ENCODE results near the gene PRDM5. TPM values are rescaled to one million over a fixed set of nuclear protein-coding genes. Genes with fewer than 3 reads are reported as not detected.

The PRDM5 gene
- total RNA-seq, 1 experiment from 2014 or later, result 8.3 TPM

- DNase-seq, result no peak
- no TSS peak for BruUV-seq (replicated peaks)
- no peak overlapping the region for H3K4me3 Mint-ChIP-seq (ENCODE audit: low read depth, unreplicated experiment)
- TF ChIP-seq CTCF (IDR thresholded peaks at IDR 0.05; ENCODE audit: unreplicated experiment), result no peak
- intact Hi-C loops (cut with micrococcal nuclease; ENCODE audit: unreplicated experiment), result no loop called here
- no peaks in the 10 kb centered on the region for H3K27me3 Mint-ChIP-seq (ENCODE audit: unreplicated experiment)
- CTCF ChIA-PET, result interaction anchor here (0.6 kb wide), 1 partner anchor 45 kb away, joined by 3 read pairs; no protein-coding TSS in a partner anchor
- H3K36me3 Mint-ChIP-seq (ENCODE audit: insufficient read depth, unreplicated experiment), result no peaks in the 10 kb centered on the region
- no peaks in the 10 kb centered on the region for H3K9me3 Mint-ChIP-seq (ENCODE audit: low read depth, unreplicated experiment)
- no peak overlapping the region for H3K27ac Mint-ChIP-seq (ENCODE audit: unreplicated experiment)
- peaks cover 22% of the 10 kb centered on the region for H3K4me1 Mint-ChIP-seq (ENCODE audit: low read depth, unreplicated experiment)
These were observed 236.7 kb downstream of the PRDM5 start for GRCh38 chr4:120685756-120686278.

- H3K27ac Mint-ChIP-seq (ENCODE audit: unreplicated experiment), result peak overlapping the region; percentile 61
- BruUV-seq (replicated peaks), result no TSS peak
These were observed 238.5 kb downstream of the PRDM5 start for GRCh38 chr4:120683897-120684540.

GRCh38 chr4:120682981-120683380, 239.5 kb downstream of the PRDM5 start:
- H3K4me1 Mint-ChIP-seq (ENCODE audit: low read depth, unreplicated experiment), result peaks cover 22% of the 10 kb centered on the region
- intact Hi-C loops (cut with micrococcal nuclease; ENCODE audit: unreplicated experiment), result no loop called here
- TF ChIP-seq CTCF (IDR thresholded peaks at IDR 0.05; ENCODE audit: unreplicated experiment), result no peak
- no peaks in the 10 kb centered on the region for H3K9me3 Mint-ChIP-seq (ENCODE audit: low read depth, unreplicated experiment)
- no peaks in the 10 kb centered on the region for H3K27me3 Mint-ChIP-seq (ENCODE audit: unreplicated experiment)
- no peak overlapping the region for H3K4me3 Mint-ChIP-seq (ENCODE audit: low read depth, unreplicated experiment)
- DNase-seq, result no peak
- no peaks in the 10 kb centered on the region for H3K36me3 Mint-ChIP-seq (ENCODE audit: insufficient read depth, unreplicated experiment)
- BruUV-seq (replicated peaks), result no TSS peak
- peak overlapping the region; percentile 61 for H3K27ac Mint-ChIP-seq (ENCODE audit: unreplicated experiment)
- CTCF ChIA-PET, result no interaction called here

More at GRCh38 chr4:120683897-120684540, 238.5 kb downstream of the PRDM5 start:
- Mint-ChIP-seq H3K4me3 (ENCODE audit: low read depth, unreplicated experiment) (no peak overlapping the region), H3K9me3 (ENCODE audit: low read depth, unreplicated experiment) (no peaks in the 10 kb centered on the region), H3K27me3 (ENCODE audit: unreplicated experiment) (no peaks in the 10 kb centered on the region), H3K4me1 (ENCODE audit: low read depth, unreplicated experiment) (peaks cover 22% of the 10 kb centered on the region), H3K36me3 (ENCODE audit: insufficient read depth, unreplicated experiment) (no peaks in the 10 kb centered on the region)
- CTCF ChIA-PET, result no interaction called here
- DNase-seq, result no peak
- intact Hi-C loops (cut with micrococcal nuclease; ENCODE audit: unreplicated experiment), result no loop called here
- TF ChIP-seq CTCF (IDR thresholded peaks at IDR 0.05; ENCODE audit: unreplicated experiment), result no peak

GRCh38 chr4:120680647-120681228, 241.8 kb downstream of the PRDM5 start:
- no TSS peak for BruUV-seq (replicated peaks)
- Mint-ChIP-seq H3K4me3 (ENCODE audit: low read depth, unreplicated experiment) (no peak overlapping the region), H3K36me3 (ENCODE audit: insufficient read depth, unreplicated experiment) (no peaks in the 10 kb centered on the region), H3K27me3 (ENCODE audit: unreplicated experiment) (no peaks in the 10 kb centered on the region), H3K9me3 (ENCODE audit: low read depth, unreplicated experiment) (peaks cover 4% of the 10 kb centered on the region), H3K27ac (ENCODE audit: unreplicated experiment) (no peak overlapping the region), H3K4me1 (ENCODE audit: low read depth, unreplicated experiment) (peaks cover 22% of the 10 kb centered on the region)
- CTCF ChIA-PET, result no interaction called here
- no peak for TF ChIP-seq CTCF (IDR thresholded peaks at IDR 0.05; ENCODE audit: unreplicated experiment)
- no peak for DNase-seq
- intact Hi-C loops (cut with micrococcal nuclease; ENCODE audit: unreplicated experiment), result no loop called here
